ENCODE results near the gene RPE.

RPE gene

DNA sequence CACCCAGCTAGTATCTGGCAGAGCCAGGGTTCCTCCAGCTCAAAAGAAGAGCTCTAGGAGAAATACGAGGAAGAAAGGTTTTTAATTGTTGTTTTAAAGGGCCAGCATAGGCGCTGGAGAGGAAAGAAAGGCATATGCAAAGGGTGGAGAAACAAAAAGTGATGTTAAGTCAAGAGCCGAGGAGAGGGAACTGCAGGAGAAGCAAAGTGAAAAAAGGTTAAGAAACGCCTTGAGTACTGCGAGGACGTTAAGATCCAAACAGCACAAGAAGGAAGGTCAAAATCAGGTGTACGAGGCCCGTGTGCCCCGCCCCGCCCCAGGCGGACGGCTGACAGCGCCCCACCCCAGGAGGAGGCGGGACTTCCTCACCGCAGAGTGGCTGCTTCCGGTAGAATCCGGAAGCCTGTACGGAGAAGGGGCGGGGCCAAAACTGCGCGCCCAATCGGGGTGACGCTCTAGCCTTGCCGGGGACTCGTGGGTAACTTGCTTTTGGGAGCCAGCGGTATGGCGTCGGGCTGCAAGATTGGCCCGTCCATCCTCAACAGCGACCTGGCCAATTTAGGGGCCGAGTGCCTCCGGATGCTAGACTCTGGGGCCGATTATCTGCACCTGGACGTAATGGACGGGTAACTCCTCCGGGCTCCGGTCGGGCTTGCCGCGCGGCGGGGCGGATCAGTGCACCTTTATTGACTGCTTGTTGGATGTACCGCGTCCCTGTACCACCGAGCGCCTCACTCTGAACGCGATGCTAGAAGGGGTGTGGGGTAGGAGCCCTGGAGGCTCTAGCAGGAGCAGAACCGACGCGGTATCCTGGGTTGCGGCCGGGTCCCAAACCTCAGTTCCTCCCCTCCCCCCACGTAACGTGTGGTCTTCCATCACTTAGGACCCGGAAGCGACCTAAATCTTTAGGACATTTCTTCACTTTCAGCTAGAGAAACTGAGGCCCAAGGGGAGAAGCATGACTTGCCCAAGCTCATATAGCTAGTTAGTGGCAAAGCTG, at the start of gene RPE:
RPE (plus strand) TSS at position 481 of the 1,000 bp plus-strand sequence; CDS start at position 505, 24 bp downstream.
- DNase-seq (ENCODE audit: low spot score) = peak; percentile 94

DNA sequence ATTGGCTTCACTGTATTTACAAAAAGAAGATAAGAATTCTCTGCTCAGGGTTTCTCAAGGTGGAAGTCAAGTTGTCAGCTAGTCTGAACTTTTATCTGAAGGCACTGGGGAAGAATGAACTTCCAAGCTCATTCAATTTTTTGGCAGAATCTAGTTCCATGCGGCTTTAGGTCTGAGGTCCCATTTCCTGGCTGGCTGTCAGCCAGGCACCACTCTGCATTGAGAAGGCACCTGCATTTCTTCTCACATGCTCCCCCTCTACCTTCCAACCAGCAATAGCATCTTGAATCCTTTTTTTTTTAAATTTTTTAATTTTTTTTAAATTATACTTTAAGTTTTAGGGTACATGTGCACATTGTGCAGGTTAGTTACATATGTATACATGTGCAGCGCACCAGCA, 46.2 kb upstream of the RPE start:
- no peak for DNase-seq (ENCODE audit: low spot score)

DNA sequence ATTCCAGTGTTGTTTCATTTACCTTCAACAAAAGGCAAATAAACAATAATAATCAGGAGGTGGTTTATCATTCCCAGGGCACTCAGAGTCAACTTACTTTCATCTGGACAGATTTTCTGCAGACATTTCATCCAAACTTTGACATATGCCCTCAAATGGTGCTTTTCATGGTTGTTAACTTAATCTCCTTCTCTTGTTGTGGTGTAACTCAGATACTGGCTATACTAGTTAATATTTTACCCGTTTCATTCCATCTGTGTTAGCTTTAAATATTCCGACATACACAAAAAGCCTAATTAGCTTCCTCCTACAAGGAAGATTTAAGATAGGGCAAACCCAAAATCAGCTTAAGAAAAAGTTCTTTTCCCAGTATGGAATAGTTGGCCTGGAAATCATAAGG, 44.4 kb upstream of the RPE start:
- DNase-seq (ENCODE audit: low spot score) = no peak

DNA sequence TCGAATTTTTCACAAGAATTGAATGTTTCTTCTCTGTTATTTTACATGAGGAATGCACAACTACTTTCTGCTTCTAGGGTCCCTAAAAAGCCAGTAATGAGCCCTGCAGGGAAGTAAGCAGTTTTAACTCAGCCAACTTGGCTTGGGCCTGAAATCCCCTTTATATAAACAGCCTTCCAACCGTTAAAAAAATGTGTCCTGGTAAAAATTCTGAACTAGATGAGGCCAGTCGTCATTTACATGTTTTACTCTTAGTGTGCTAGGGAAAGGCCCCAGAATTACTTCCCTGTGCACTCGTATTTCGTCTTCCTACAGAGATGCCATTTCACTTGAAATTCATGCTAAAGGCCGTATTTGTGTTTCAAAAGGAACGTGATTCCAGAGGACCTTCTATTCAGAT, 42.4 kb upstream of the RPE start:
- DNase-seq (ENCODE audit: low spot score) = no peak

DNA sequence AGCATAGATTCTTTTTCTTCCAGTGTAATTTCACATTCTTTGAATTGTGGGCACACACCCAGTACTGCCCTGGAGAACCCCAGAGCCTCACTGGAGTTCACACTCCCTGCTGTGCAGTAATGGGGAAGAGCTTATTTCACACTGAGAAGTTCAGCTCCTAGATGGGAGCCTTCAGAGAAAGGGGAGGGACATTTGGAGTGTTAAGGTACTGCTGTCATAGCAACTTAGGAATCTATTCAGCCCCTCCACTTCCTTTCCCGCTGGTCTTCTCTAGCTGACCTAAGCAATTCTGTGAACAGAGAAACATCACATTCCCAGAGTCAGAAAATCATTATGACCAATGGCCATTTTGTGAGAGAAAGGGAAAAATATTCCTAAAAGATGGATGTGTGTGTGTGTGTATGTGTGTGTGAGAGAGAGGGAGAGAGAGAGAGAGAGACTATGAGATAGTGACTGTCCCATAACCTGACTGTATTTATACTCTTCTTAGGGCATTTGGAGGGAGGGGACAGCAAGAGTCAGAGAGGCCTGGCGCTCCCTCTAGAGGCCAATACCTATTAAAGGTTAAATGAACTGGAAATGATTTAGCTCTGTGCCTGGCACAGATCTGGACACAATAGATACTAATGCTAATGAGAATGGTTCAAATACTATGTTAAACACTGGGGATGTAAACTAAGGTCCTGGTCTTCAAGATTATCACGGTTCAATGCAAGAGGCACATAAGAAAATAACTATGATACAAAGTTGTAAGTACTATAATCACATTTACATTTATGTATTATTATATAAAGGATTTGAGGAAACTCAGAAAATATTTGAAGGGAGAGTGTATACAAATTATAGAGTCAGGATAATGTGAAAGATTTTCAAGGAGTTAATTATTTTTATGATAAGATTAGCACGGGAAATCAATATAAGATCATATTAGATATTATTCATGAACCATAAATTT, 41.5 kb upstream of the RPE start:
- peak; percentile 50 for DNase-seq (ENCODE audit: low spot score)

DNA sequence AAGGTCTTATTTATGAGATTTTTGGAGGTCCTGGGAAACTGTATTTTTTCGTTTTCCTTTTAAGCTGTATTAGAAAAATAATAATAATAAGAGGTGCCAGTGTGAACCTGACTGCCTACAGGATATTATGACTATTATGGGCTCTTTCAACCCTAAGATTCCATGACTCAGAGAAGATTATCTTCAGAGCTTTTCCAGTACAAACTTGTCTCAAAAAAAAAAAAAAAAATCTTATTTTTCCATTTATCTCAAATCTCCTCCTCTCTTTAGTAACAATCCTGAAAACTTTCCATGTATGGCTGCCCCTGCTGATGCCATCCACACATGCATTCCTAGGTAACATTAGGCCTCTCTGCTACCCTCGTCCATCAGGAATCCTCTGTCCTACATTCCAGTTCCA, 36.7 kb upstream of the RPE start:
- DNase-seq (ENCODE audit: low spot score) = no peak

DNA sequence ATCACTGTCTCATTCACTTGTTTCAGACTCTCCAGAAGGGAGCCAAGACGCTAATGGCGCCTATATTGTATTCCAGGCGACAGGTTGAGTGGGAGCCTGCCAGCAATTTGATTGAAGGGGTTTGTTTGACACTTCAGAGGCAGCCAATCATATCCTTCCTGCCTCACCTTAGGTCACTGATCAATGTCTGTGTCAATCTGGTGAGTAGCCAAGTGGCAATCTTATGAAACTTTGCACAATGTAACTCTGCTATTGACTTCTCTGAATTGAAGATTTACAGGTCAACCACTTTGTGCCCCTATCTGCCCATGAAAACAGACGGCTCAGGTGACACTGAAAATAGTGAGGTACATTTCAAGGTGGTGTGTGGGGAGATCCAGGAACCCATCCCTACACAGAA, 32.7 kb upstream of the RPE start:
- no peak for DNase-seq (ENCODE audit: low spot score)

DNA sequence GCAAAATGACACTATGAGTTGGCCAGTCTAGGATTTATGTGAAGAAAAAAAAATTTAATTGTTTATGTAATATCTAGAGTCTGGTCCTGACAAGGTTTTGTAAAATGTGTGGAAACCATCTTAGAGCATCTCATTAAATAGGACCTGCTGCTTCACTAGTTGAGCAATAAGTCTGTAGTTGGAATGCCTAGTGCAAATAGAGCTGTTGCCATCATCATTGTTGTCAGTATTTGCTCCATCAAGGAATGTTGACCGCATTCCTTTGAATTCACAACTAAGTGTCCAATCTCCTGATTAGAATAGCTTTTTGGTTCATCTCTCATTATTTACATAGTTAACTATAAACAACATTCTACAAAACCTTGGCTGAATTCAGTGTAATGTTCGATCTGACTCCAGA, 32.2 kb upstream of the RPE start:
- DNase-seq (ENCODE audit: low spot score) = no peak

DNA sequence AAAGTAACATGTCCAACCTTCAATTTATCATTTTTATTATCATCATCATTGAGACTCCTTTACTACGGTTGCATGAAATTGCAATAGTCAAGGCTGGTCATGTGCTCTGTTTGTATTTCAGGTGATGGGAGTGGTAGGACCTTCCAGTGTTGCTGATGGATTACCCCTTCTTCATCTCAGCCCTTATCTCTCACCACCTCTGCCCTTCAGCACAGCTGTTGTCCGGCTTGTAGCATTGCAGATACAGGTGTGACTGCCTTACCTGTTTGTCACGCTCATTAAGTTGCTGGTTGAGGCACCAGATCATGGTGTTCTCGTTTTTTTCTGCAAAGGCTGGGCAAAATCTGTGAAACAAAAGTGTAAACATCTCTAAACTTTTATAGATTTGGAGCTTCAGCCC, 31.7 kb upstream of the RPE start:
- DNase-seq (ENCODE audit: low spot score) = no peak

DNA sequence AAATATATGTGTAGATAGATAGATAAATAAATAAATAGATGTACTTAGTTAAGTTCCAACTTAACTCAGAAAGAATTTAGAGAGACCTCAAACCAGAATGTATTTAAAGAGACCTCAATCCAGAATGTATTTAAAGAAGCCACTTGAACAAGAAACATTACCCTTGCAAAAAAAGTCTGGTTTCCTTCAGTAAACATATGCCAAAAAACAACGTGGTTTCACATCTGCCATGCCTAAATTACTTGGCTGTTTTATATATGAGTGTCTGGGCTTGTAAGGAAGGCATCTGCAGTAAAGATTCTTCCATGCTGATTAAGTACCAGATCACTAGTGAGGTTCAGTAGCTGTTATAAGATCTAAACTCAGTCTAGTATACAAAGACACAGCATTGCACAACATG, 29.1 kb upstream of the RPE start:
- DNase-seq (ENCODE audit: low spot score) = no peak

DNA sequence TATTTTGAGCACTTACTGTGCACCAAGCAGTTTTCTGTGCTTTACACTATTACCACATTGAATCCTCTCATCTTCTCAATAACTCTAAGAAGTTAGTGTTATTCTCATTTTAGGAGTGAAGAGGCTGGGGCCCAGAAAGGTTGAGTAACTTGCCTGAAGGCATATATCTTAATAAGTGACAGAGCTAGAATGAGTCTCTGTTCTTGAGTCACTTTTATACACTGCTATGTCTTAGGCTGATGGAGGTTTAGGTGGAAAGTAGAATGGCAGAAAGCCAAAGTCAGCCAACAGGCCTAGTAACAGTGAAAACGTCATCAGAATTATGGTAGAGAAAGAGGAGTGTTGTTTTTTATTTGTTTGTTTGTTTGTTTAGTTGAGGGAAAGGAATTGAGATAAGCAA, 27.9 kb upstream of the RPE start:
- no peak for DNase-seq (ENCODE audit: low spot score)

DNA sequence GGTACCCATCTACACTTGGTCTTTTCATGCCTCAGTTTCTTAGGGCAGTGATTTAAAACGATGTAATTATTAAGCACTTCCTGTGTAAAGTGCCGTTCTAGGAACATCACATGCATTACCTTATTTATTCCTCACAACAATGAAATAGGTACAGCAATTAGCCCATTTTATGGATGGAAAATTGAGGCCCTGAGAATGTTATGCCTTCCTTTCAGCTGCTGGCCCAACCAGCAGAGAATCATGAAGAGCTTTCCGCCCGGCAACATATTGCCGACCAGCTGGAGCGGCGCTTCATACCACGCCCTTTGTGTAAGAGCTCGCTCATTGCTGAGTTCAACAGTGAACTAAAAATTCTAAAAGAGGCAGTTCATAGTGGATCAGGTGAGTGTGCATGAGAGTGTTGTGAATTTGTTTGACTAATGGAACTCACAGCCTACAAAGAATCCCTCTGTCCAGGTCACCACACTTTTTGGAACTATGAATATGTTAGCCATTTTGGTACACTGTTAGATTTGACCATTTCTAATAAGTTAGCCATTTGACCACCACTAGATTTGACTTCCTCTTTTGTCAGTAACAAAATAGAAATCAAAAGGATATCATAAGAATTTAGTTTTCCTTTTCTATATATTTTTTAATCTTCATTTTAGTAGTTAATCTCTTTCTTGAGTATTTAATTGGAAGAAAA, 25.6 kb upstream of the RPE start:
- no peak for DNase-seq (ENCODE audit: low spot score)

DNA sequence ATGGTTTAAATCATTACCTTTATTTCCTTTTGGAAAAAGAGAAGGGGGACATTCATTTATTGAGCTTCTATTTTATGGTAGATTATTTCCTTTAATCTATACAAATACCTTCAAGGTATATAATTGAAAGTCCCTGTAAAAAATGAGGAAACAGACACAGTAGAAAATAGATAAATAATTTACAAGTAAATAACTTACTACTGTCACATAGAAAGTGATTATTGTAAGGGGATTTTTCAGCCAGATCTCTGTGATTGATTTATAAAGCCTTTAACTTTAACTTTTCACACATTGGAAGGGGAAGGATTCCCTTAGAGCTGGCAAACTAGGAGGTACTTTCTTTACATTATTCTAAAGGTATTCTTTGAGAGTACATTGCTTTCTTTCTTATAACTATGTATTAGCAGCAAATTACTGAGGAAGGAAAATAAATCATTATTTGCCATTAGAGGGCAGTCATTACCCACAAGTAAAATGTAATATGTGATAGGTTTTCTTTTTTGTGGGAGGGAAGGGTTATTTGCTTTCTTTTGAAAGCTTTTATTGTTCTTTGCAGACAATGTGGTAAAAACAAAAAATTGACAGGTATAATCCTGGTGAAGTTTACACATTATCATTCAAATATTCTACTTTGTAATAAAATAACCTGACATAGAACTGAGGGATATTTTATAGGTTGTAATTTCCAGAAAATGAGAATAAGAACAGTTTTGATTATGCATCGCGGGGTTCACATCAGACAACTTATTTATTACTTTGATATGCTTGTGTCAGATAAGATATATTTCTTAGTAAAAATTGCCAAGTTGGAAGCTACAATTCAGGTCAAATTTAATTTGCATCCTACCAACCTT, 24.8 kb upstream of the RPE start:
- peak; percentile 64 for DNase-seq (ENCODE audit: low spot score)

DNA sequence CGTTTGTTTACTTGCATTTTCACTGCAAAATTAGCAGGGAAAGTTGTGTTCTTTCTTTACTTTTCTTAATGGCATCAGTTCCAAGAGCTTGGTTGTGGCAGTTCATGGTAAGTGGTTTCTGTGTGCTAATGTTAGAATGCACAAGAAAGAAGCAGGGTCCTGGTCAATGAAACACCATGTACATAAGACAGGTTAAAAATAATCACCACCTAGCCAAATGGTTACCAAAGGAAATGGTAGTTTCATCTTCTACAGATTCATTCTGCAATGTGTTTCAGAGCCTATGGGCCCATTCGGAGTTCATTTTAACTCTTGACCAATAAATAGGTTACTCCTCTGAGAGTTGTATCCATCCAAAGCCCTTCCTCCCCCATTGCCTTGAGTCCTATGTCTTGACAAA, 18.1 kb upstream of the RPE start:
- DNase-seq (ENCODE audit: low spot score) = no peak

DNA sequence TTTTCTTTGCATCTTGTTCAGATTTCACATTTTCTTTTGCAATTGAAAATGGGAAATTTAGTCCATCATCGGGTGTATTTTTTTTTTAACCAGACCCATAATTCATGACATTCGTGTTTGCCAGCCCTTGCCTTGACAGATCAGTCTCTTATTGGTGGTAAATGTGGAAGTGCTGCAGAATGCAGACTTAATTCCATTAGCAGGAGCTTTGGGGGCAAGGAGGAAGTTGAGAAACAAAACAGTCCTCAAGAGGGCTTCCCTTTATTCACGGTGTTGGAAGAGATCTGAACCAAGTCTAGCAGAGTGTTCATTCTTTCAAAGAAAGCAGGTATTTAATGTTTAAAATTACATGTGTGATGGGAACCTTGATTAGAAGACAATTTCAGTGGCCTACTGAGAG, 16.6 kb upstream of the RPE start:
- DNase-seq (ENCODE audit: low spot score) = peak; percentile 24

DNA sequence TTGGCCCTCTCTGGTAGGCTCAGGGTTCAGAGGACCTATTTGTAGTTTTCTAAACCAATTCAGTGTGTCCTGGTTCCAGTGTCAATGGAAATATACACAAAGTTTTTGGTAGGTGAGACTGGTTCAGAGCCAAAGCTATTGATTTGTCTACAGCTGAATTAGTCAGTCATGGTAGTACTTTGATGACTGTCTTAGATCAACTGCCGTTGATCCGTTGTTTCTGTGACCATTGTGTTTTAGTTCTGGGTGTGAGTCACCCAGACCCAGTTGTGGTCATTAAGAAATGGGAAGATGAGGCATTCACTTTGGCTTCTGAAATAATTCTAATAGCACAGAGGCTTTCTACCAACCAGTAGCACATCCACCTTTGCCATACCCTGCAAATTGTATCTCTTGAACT, 16.0 kb upstream of the RPE start:
- no peak for DNase-seq (ENCODE audit: low spot score)

DNA sequence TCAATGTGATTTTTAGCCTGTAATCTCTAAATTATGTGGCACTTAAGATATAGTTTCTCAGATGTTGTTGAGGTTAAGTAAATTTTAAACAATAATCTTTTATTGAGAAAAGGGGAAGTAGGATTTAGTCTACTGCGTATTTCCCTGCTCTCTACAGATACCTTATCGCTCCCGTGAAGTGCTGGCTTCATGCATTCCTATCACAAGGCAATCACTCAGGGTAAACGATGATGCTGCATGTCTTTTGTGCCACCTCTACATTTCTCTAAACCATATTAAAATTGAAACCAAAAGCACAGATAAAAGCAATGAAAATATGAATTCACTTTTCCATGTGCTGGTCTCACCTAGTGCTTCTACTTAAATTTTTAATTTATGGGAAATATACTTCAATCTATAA, 14.4 kb upstream of the RPE start:
- no peak for DNase-seq (ENCODE audit: low spot score)

DNA sequence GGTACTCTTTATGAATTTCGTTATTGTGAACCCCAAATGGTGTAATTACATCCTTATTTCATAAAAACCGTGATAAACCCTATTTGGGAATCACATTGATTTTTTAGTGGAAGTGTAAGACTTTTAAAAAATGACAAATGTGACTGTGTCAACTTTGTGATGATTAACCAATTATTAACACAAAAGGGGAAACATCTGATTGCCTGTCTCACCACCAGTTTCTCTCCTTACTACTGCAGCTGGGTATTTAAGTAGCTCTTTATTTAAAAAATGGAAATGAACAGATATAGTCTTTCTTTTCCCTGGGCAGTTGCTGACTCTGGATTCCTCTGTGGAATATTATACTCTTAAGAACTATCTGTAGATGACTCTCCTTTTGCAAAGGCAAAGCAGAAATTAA, 11.6 kb upstream of the RPE start:
- DNase-seq (ENCODE audit: low spot score) = no peak

DNA sequence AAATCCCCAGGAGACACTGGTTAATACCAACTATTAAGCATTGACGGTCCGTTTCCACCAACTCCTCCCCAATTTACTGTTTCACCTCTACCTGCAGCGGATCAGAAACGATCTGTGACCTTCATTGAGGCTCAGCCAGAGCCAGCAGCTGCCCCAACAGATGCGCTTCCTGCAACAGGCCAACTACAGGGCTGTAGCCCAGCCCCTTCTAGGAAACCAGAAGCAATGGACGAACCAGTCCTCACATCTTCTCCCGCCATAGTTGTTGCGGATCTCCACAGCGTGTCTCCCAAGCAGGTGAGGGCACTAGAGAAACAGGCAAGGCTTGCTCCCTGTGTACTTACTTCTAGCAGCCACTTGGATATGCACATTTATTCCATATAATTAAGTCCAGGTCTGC, 8.5 kb upstream of the RPE start:
- no peak for DNase-seq (ENCODE audit: low spot score)

DNA sequence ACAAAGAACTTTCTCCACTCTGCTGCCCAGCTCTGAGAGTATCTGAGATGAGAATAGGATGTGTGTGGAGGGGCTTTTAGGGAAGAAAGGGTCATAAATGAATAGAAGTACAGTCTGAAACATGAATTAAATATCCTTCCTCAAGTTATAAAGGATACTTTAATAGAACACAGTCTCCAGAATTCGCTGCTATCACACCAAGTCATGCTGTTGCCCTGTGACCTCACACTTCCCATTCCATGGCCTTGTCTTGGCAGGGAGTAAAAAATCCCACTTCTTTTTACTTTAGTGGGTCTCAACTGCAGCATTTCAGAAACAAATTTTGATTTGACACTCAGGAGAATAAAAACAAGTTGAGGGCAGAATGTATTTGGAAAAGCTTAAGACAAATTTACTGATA, 3.8 kb upstream of the RPE start:
- DNase-seq (ENCODE audit: low spot score) = no peak
